Activated gamma-delta T cell treated with anti-CD3 and anti-CD28 coated beads, Interleukin-2, amount 50 U/mL, for 16 hours (primary cell): Measurements from ENCODE around the gene SYNJ1.
A peak's percentile ranks its signal among the peaks of the same experiment; 100 is the strongest.
"Not testable (repeated sequence)": the region's sequence is repeated elsewhere in the genome, so short reads cannot be mapped to it uniquely, and the experiment has no call there.

Experiments used
- DNase-seq: peaks from one replicate; pipeline ENCODE4 v3.0.0-alpha.2; 2020; ENCODE audit warnings: low read depth

Gene SYNJ1

DNA sequence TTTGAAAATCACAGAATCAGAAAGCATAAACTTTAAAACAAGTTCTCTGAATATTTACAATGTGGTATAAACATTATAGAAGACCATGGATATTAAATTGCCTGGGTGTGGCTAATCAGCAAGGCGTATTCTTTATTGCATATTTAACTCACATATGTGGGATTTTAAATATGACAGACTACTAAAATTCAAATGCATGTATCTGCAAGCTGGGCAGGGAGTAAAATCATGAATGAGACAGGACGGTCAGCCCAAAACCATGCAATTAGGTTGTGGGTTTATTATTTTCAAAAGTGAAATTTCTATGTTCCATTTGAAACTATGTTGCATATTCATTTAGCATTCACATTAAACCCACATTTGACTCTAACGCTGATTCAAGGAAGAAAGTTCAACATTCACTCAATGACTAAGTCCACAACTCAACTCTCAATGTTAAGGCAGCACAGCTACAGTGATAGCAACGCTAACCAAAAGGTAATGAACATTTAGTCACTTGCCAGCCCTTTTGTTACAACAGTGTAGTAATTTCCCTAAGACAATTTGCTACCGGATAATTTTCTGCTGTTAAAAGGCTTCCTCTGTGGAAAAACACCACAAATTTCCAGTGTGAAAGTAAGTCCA is 6.3 kb upstream of the SYNJ1 start:
- no peak for DNase-seq

DNA sequence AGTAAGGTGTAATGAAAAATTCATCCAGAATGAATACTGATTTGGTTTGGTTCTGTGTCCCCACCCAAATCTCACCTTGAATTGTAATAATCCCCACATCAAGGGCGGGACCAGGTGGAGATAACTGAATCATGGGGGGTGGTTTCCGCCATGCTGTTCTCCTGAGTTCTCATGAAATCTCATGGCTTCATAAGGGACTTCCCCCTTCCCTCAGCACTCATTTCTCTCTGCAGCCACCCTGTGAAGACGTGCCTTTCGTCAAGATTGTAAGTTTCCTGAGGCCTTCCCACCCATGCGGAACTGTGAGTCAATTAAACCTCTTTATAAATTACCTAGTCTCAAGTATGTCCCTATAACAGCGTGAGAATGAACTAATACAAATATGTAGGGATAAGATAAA is 5.5 kb upstream of the SYNJ1 start:
- no peak for DNase-seq

DNA sequence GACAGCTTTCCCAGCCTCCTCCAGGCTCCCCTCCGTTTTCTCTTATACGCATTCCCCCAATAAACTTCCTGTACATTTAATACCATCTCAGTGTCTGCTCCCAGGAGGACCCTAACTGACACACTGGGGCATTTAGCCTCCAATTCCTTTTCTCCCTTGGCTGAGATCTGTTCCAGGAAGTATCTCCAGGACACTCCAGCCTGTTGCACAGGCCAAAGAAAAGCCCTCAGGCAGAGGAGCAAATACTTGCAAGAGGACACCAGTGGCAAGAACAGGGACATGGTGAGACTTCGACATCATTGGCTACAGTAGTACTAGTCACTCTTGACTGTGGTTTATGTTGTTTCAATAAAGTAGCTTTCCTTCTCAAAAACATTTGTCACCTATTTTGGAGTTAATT is 4.7 kb upstream of the SYNJ1 start:
- DNase-seq: no peak

- DNase-seq: no peak
These were observed 1.0 kb upstream of the SYNJ1 start for GRCh38 chr21:32728848-32729247.

GRCh38 chr21:32728456-32728839 is 635 bp upstream of the SYNJ1 start:
- DNase-seq: no peak

DNA sequence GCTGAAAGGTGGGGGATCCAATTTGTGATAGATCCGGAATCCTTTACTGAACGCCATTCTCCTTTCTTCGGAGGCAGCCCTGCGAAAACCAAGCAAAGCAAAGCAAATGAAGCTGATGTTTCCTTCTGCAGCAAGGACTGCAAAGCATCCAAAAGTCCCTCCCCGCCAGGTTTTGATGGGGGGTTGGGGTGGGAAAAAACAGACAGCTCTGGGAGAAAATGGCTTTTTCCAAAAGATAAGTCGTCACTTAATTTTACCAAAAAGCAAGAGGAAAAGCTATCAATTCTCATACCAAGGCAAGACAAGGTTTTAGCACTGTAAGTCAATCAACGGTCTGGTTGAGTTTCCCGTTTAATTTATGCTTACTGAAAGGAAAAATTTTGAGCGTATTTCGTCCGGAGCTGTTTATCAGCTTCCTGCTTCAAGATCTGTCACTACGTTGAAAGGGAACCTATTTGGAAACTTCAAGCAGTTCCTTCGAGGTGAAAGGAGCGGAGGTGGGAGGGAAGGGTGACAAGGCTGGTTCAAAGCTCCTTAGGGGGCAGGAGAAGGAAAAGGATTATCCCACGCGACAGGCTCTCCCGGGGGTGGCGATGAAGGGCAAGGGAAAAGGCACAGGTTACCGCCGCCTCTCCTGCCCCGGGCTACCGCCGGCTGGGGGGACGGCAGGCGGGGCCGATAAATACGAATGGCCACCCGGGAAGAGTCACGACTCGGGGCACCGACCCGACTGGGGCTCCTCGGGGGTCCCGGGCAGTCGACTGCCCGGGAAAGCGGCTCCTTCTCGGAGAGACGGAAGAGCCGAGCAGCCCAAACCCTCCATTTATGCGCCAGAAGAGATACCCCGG is 750 bp downstream of the SYNJ1 start:
- DNase-seq: peak; percentile 3

DNA sequence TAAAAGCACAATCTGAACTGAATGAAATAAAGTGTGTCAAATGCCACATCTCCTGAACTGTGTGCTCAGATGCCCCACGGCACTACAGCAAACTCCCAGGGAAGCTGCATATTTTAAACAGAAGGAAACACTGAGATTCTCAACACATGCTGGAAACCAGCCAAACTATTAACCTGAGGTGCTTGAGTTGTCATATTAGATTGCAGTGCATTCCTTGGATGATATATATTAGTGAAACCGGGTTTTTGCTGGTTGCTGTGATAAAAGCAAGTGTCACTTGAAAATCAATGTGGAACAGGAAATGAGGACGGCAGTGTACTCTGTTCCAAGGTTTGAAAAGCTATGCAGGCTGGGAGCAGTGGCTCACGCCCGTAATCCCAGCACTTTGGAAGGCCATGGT is 8.7 kb downstream of the SYNJ1 start:
- no peak for DNase-seq

- no peak for DNase-seq
These were observed 9.9 kb downstream of the SYNJ1 start for GRCh38 chr21:32717851-32718316.

DNA sequence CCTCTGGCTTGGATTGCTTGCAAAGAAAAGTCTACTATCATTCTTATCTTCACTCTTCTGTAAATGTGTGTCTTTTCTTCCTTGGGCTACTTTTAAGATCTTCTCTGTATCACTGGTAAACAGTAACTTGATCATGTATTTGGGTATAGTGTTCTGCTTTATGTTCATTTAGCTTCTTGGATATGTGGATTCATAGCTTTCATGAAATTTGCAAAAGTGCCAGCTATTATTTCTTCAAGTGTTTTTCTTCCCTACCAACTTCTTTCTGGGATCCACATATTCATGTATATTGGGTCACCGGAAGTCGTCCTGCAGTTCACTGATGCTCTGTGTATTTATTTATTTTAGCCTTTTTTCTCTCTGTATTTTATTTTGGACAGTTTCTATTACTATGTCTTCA is 11.3 kb downstream of the SYNJ1 start:
- DNase-seq: no peak

GRCh38 chr21:32713726-32714125 is 14.1 kb downstream of the SYNJ1 start:
- no peak for DNase-seq

DNA sequence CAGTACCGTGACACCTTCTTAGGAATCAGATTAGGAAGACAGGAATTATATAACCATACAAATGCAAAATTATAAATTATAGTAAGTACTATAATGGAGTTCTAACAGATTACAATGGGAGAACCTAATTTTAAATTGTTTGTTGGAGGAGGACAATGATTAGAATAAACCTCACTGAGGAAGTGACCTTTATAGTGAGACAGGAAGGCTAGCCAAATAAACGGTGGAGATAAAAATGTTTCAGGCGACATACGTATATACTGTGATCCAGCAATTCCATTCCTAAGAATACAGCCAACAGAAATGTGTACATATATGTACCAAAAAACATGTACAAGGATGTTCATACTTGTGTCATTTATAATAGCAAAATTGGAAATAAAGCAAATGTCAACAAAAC is 15.2 kb downstream of the SYNJ1 start:
- DNase-seq: no peak

GRCh38 chr21:32712043-32712442 is 15.8 kb downstream of the SYNJ1 start:
- DNase-seq: no peak

DNA sequence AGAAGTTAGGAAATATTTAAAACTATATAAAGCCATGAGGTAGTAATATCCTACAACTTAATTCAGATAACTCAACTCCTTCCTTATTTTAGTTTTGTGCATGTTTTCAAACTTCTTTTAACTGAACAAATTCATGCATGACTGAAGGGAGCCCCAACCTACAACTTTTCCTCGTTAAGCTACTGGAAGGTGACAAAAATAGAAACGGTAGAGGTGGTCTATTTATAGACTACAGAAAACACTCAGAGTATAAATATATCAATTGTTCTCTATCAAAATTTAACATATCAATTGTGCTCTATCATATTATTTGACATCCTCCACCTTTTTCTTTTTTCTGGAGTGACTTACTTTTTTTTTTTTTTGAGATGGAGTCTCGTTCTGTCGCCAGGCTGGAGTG is 16.8 kb downstream of the SYNJ1 start:
- no peak for DNase-seq

DNA sequence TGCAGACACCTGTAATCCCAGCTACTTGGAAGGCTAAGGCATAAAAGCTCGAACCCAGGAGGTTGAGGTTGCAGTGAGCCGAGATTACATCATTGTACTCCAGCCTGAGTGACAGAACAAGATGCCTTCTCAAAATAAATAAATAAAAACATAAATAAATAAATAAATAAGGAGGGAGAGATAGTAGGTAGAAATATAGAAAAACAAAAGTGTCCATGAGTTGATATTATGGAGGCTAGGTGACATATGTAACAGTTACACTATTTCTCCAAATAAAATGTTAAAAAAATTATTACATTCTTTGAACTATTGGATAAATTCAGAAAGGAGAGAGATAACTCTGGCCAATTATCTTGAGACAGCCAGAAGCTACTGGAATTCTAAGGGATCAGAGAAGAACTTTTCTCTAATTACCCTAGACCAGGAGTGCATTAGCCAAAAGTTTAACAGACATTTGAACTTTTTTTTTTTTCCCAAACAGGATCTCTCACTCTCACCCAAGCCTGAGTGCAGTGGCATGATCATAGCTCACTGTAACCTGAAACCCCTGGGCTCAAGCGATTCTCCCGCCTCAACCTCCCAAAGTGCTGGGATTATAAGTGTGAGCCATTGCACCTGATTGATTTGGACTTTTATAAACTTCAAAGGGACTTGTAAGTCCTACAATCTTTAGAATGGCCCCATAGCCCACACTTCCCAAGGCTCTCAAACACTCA is 17.6 kb downstream of the SYNJ1 start:
- no peak for DNase-seq

DNA sequence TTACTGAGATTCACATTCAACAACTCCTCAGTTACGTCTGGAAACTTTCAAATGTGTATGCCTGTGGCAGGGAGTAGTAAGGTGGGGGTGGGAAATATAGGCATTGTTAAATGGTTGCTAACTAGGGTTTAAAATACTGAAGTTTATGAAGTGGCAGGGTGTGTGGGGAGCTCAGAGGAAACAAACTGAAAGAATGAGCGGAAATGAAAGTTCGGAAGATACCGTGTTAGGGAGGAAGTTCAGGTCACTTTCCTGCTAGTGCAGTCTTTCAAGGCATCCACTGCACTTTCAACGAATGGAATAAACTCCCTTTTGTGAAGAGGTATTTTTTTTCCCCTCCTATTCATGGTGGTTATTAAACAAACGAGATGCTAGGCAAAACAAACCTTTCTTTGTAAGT is 19.7 kb downstream of the SYNJ1 start:
- DNase-seq: no peak

DNA sequence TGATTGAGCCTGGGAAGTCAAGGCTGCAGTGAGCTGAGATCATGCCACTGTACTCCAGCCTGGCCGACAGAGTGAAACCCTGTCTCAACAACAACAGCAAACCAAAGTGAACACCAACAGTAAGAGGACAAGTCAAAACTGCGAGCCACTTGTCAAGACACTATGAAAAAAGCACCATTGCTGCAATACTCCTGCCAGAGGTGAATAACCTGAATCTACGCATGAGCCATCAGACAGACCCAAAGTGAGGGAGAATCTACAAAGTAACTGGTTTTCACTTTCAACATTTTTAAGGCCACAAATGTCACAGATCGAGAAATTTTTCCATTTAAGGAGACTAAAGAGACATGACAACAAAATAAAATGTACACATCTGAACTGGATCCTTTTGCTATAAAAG is 21.9 kb downstream of the SYNJ1 start:
- DNase-seq: no peak

DNA sequence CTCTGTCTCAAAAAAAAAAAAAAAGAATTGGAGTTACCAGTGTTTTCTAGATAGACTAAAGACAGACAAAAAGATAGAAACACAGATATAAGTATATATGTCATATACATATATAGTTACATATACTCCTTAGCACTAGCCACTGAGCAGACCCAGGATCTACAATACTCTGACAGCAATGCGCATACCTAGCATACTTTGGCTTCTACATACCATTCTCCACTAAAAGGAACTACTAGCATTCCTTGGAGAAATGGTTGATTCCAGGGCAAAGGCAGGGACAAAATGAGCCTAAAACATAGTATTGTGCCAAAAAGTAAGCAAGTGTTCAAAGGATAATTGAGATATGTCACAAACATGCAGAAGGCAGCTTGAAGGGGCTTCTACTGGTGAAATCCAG is 22.7 kb downstream of the SYNJ1 start:
- no peak for DNase-seq

GRCh38 chr21:32702702-32703101 is 25.1 kb downstream of the SYNJ1 start:
- no peak for DNase-seq

GRCh38 chr21:32698971-32699693 is 28.7 kb downstream of the SYNJ1 start:
- DNase-seq: no peak

- DNase-seq: no peak
These were observed 29.5 kb downstream of the SYNJ1 start for GRCh38 chr21:32698286-32698685.

- not testable (repeated sequence) for DNase-seq
These were observed 32.3 kb downstream of the SYNJ1 start for GRCh38 chr21:32695482-32695881.

GRCh38 chr21:32693581-32693980 is 34.2 kb downstream of the SYNJ1 start:
- no peak for DNase-seq
